IMR-90 (cell line): Measurements from ENCODE around the gene AKAP13. TPM values are rescaled to one million over a fixed set of nuclear protein-coding genes. Genes with fewer than 3 reads are reported as not detected.

Experiments used
- ATAC-seq: fragments of 200-7000 bp; cut with Tn5 transposase; 2 replicates; pipeline ENCODE4 v1.9.1; 2020; ENCODE audit warnings: low read depth, mild to moderate bottlenecking, moderate library complexity
- BruUV-seq: library from RNA; stranded (reverse); fragments of 400-500 nt; replicated peaks from 2 replicates; lab custom pipeline; 2021; lab: Mats Ljungman, UMichigan
- CTCF ChIA-PET: fragments of 300-600 bp; formaldehyde crosslinking; extraction: SDS; loops from one replicate; lab custom pipeline; 2021; ENCODE audit warnings: antibody characterized with exemption; lab: Yijun Ruan, JAX
- POLR2A ChIA-PET: fragments of 300-600 bp; sonication (Branson Sonifier 250); formaldehyde crosslinking; loops from one replicate; lab custom pipeline; 2022; ENCODE audit warnings: antibody characterized with exemption; ENCODE audit not compliant: unreplicated experiment; lab: Charles Lee
- DNase-seq: peaks from one replicate; pipeline ENCODE4 v3.0.0; 2013
- H2AFZ ChIP-seq: replicated peaks from 2 replicates; pipeline ENCODE3; 2013; ENCODE audit warnings: low read length, mild to moderate bottlenecking; ENCODE audit not compliant: poor library complexity
- H2AK5ac ChIP-seq: 2 replicates; pipeline ENCODE4 v1.6.1; 2013; ENCODE audit warnings: low read depth, low read length, inconsistent platforms
- H2AK9ac ChIP-seq: replicated peaks from 2 replicates; pipeline ENCODE3; 2013; ENCODE audit warnings: mild to moderate bottlenecking, low read depth, low read length, moderate library complexity; ENCODE audit not compliant: poor library complexity
- H2BK120ac ChIP-seq: 2 replicates; pipeline ENCODE4 v1.6.1; 2013; ENCODE audit warnings: low read depth, low read length, inconsistent platforms
- H2BK15ac ChIP-seq: 3 replicates; pipeline ENCODE4 v1.6.1; 2013; ENCODE audit warnings: low read depth, low read length, inconsistent platforms
- H2BK20ac ChIP-seq: 2 replicates; pipeline ENCODE4 v1.6.1; 2013; ENCODE audit warnings: low read depth, mild to moderate bottlenecking, inconsistent platforms, low read length, moderate library complexity
- H2BK5ac ChIP-seq: 2 replicates; pipeline ENCODE4 v1.6.1; 2013; ENCODE audit warnings: mild to moderate bottlenecking, low read depth, low read length, inconsistent platforms; ENCODE audit not compliant: poor library complexity, severe bottlenecking
- H3K14ac ChIP-seq: replicated peaks from 2 replicates; pipeline ENCODE4 v1.6.1; 2013; ENCODE audit warnings: low read depth, low read length, inconsistent platforms
- H3K18ac ChIP-seq: 2 replicates; pipeline ENCODE4 v1.6.1; 2013; ENCODE audit warnings: low read depth, low read length, control low read depth
- H3K23ac ChIP-seq: 2 replicates; pipeline ENCODE4 v1.6.1; 2013; ENCODE audit warnings: low read depth, low read length, inconsistent platforms
- H3K27ac ChIP-seq: 2 replicates; pipeline ENCODE4 v1.5.1; 2013; ENCODE audit warnings: mild to moderate bottlenecking, control low read depth, low read length; ENCODE audit not compliant: insufficient read depth
- H3K27me3 ChIP-seq: 2 replicates; pipeline ENCODE4 v1.6.1; 2013; ENCODE audit warnings: low read length; ENCODE audit not compliant: control insufficient read depth, insufficient read depth
- H3K36me3 ChIP-seq: 2 replicates; pipeline ENCODE4 v1.6.1; 2013; ENCODE audit warnings: low read length, mixed read lengths; ENCODE audit not compliant: control insufficient read depth, insufficient read depth
- H3K4ac ChIP-seq: 2 replicates; pipeline ENCODE4 v1.6.1; 2013; ENCODE audit warnings: low read depth, low read length, inconsistent platforms
- H3K4me1 ChIP-seq: 2 replicates; pipeline ENCODE4 v1.6.1; 2013; ENCODE audit warnings: low read length, mixed read lengths; ENCODE audit not compliant: control insufficient read depth, insufficient read depth
- H3K4me2 ChIP-seq: 2 replicates; pipeline ENCODE4 v1.6.1; 2013; ENCODE audit warnings: low read depth, mild to moderate bottlenecking, control low read depth, low read length, moderate library complexity
- H3K4me3 ChIP-seq: 2 replicates; pipeline ENCODE4 v1.5.1; 2013; ENCODE audit warnings: low read depth, mild to moderate bottlenecking, control low read depth, low read length, moderate library complexity; ENCODE audit not compliant: insufficient read depth
- H3K56ac ChIP-seq: 2 replicates; pipeline ENCODE4 v1.6.1; 2013; ENCODE audit warnings: low read length, inconsistent platforms; ENCODE audit not compliant: insufficient read depth; ENCODE audit errors: extremely low read depth
- H3K79me1 ChIP-seq, 2 experiments: 2 replicates each; pipeline ENCODE4 v1.6.1; 2013; ENCODE audit warnings: low read length in 2 of 2, inconsistent platforms in 1 of 2, low read depth in 1 of 2
- H3K9ac ChIP-seq: 2 replicates; pipeline ENCODE4 v1.6.1; 2013; ENCODE audit warnings: low read depth, low read length, control low read depth
- H3K9me1 ChIP-seq: 2 replicates; pipeline ENCODE4 v1.6.1; 2013; ENCODE audit warnings: low read length, inconsistent platforms; ENCODE audit not compliant: insufficient read depth
- H3K9me3 ChIP-seq: 2 replicates; pipeline ENCODE4 v1.6.1; 2013; ENCODE audit warnings: low read length; ENCODE audit not compliant: control insufficient read depth, insufficient read depth
- H4K20me1 ChIP-seq: 2 replicates; pipeline ENCODE4 v1.6.1; 2013; ENCODE audit warnings: low read length, inconsistent platforms; ENCODE audit not compliant: insufficient read depth
- H4K5ac ChIP-seq: 2 replicates; pipeline ENCODE4 v1.6.1; 2013; ENCODE audit warnings: mild to moderate bottlenecking, low read depth, low read length, control low read depth
- H4K8ac ChIP-seq, 2 experiments: 2 replicates each; pipeline ENCODE4 v1.6.1; 2013; ENCODE audit warnings: low read depth in 2 of 2, low read length in 2 of 2, control low read depth in 1 of 2, inconsistent platforms in 1 of 2
- H4K91ac ChIP-seq: 2 replicates; pipeline ENCODE4 v1.6.1; 2013; ENCODE audit warnings: low read depth, low read length, inconsistent platforms; ENCODE audit not compliant: insufficient read depth
- CEBPB ChIP-seq: IDR thresholded peaks from 2 replicates; pipeline ENCODE4 v1.6.1; 2012; ENCODE audit warnings: low read depth, low read length, improper control_type of control experiment
- CHD1 ChIP-seq: IDR thresholded peaks from 2 replicates; pipeline ENCODE4 v1.6.1; 2012; ENCODE audit warnings: low read depth, low read length, improper control_type of control experiment
- FOS ChIP-seq: fragments of 150-350 bp; IDR thresholded peaks from 2 replicates; pipeline ENCODE4 v1.6.1; 2016; ENCODE audit warnings: low read depth, low read length
- MAFK ChIP-seq: IDR thresholded peaks from 2 replicates; pipeline ENCODE4 v1.6.1; 2012; ENCODE audit warnings: low read depth, low read length, improper control_type of control experiment
- WGBS, 2 experiments: methylation state at CpG; one replicate each; pipeline versions ENCODE4 v1.1.5 to v1.1.7; 2013; ENCODE audit warnings: missing lambda C conversion rate in 2 of 2; ENCODE audit not compliant: insufficient read length in 1 of 2; ENCODE audit errors: extremely low coverage in 2 of 2; 5-methylcytosine and 5-hydroxymethylcytosine counted together
- dilution Hi-C: fragments of 300-500 bp; cut with HindIII; formaldehyde crosslinking; loops from one replicate; pipeline ENCODE4 v1.14.3; 2018; ENCODE audit warnings: low sequenced_read_pairs; ENCODE audit not compliant: unreplicated experiment
- in situ Hi-C: fragments of 300-500 bp; cut with MboI; formaldehyde crosslinking; loops from 3 replicates; pipeline ENCODE4 v1.14.3; 2019; ENCODE audit warnings: low sequenced_read_pairs, inconsistent platforms, mixed read lengths
- intact Hi-C: fragments of 100-400 bp; cut with micrococcal nuclease; formaldehyde crosslinking; loops from 2 replicates; pipeline ENCODE4 v1.10.0; 2022
- polyA plus RNA-seq, 3 experiments: library from polyadenylated mRNA; depleted of rRNA; stranded (reverse); fragments of >200 nt; gene quantifications; 2 replicates each; pipeline ENCODE4 v1.2.3, GENCODE V29; 2012; ENCODE audit warnings: low replicate concordance in 1 of 3
- total RNA-seq: library from RNA; depleted of rRNA; stranded (reverse); fragments of >200 nt; gene quantifications from 2 replicates; pipeline ENCODE4 v1.2.3, GENCODE V29; 2012
- TF ChIP-seq, protein P1 (sequence below): conservative IDR thresholded peaks from 2 replicates; pipeline ENCODE4 v1.5.1; 2012; ENCODE audit warnings: mild to moderate bottlenecking, low read depth, low read length, improper control_type of control experiment

The AKAP13 gene
- total and polyA plus RNA-seq, 2 of the 4 experiments (the other 2 are of a cell fraction), result 10.4 to 46.4 TPM

DNA sequence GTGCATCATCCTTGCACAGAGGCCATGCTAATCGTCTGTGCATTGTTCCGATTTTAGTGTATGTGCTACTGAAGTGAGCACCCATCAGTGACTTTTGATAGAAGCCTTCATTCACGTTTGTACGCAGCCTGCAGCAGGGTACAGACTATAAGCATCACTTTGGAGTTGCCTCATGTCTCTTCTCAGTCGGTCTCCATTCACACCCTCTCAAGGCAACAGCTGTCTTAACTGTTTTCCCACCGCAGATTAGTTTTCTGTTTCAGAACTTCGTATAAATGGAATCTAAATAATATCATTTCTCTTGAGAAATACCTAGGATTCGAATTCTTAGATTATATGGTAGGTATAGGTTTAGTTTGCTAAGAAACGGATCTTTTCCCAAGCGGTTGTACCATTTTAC lies 271.1 kb downstream of the AKAP13 start:
- CTCF ChIA-PET, result interaction anchor here (0.7 kb wide), 1 partner anchor 562 kb away, joined by 3 read pairs; no protein-coding TSS in a partner anchor
- POLR2A ChIA-PET, result no interaction called here

More for the DNA sequence above, 271.1 kb downstream of the AKAP13 start:
- Histone ChIP-seq H4K91ac (no peak overlapping the region), H3K27ac (no peak overlapping the region), H4K5ac (no peak overlapping the region), H2BK15ac (no peak overlapping the region), H3K23ac (no peak overlapping the region), H2AFZ (no peak overlapping the region), H3K9me3 (no peaks in the 10 kb centered on the region), H3K9ac (no peak overlapping the region), H2BK20ac (no peak overlapping the region), H3K4me1 (peaks cover 8% of the 10 kb centered on the region), H3K36me3 (peaks cover 9% of the 10 kb centered on the region), H2AK9ac (no peak overlapping the region), H4K20me1 (no peaks in the 10 kb centered on the region), H3K4ac (no peak overlapping the region), H3K9me1 (peaks cover 13% of the 10 kb centered on the region; the same call in 1 of the 2 replicates), H4K8ac (no peak overlapping the region), H2AK5ac (no peak overlapping the region), H3K79me1 (peaks cover 19 to 51% of the 10 kb centered on the region in 2 experiments), H3K4me2 (no peak overlapping the region), H3K27me3 (no peaks in the 10 kb centered on the region), H3K14ac (no peak overlapping the region), H3K4me3 (no peak overlapping the region), H2BK5ac (no peak overlapping the region), H3K56ac (no peak overlapping the region), H3K18ac (no peak overlapping the region), H2BK120ac (no peak overlapping the region)
- BruUV-seq, result no TSS peak
- dilution Hi-C loops, result no loop called here
- 77% methylated on average over 4 of the region's 10 CpGs; no CpG with 5 or more reads in 1 of the 2 experiments for WGBS, 2 experiments
- TF ChIP-seq MAFK (no peak), FOS (no peak), CEBPB (no peak), CHD1 (no peak)
- TF ChIP-seq, protein P1, sequence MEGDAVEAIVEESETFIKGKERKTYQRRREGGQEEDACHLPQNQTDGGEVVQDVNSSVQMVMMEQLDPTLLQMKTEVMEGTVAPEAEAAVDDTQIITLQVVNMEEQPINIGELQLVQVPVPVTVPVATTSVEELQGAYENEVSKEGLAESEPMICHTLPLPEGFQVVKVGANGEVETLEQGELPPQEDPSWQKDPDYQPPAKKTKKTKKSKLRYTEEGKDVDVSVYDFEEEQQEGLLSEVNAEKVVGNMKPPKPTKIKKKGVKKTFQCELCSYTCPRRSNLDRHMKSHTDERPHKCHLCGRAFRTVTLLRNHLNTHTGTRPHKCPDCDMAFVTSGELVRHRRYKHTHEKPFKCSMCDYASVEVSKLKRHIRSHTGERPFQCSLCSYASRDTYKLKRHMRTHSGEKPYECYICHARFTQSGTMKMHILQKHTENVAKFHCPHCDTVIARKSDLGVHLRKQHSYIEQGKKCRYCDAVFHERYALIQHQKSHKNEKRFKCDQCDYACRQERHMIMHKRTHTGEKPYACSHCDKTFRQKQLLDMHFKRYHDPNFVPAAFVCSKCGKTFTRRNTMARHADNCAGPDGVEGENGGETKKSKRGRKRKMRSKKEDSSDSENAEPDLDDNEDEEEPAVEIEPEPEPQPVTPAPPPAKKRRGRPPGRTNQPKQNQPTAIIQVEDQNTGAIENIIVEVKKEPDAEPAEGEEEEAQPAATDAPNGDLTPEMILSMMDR, result no peak
- intact Hi-C loops, result no loop called here
- no peak for ATAC-seq
- in situ Hi-C loops, result no loop called here
- DNase-seq, result no peak
